Measurements from ENCODE around the gene SLC34A1.
A peak's percentile ranks its signal among the peaks of the same experiment; 100 is the strongest.

SLC34A1 gene

GRCh38 chr5:177434437-177434836, 50.2 kb downstream of the SLC34A1 start:
- peak; percentile 72 for DNase-seq

GRCh38 chr5:177434942-177435738, 50.9 kb downstream of the SLC34A1 start:
- DNase-seq: no peak

- DNase-seq: no peak
These were observed 51.8 kb downstream of the SLC34A1 start for GRCh38 chr5:177435847-177436536.

DNA sequence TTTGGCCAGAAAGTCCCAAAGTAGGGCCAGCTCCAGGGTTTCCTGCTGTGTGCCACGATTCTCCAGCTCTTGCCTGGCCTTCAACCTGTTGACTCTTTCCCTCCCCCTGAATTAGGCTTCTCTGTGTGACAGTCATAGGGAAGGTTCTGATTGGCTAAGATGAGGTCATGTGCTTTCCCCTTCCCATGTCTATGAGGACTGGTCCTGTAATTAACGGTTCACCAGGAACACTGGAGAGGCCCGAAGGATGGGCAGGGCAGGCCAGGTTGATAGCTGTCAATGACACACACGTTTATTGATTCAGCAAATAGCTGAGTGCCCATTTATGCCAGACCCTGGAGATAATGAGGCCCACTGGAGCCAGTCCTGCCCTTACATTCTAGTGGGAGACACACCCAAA, 53.4 kb downstream of the SLC34A1 start:
- DNase-seq: no peak

GRCh38 chr5:177438468-177438867, 54.2 kb downstream of the SLC34A1 start:
- DNase-seq: no peak

GRCh38 chr5:177439518-177440053, 55.4 kb downstream of the SLC34A1 start:
- no peak for DNase-seq

DNA sequence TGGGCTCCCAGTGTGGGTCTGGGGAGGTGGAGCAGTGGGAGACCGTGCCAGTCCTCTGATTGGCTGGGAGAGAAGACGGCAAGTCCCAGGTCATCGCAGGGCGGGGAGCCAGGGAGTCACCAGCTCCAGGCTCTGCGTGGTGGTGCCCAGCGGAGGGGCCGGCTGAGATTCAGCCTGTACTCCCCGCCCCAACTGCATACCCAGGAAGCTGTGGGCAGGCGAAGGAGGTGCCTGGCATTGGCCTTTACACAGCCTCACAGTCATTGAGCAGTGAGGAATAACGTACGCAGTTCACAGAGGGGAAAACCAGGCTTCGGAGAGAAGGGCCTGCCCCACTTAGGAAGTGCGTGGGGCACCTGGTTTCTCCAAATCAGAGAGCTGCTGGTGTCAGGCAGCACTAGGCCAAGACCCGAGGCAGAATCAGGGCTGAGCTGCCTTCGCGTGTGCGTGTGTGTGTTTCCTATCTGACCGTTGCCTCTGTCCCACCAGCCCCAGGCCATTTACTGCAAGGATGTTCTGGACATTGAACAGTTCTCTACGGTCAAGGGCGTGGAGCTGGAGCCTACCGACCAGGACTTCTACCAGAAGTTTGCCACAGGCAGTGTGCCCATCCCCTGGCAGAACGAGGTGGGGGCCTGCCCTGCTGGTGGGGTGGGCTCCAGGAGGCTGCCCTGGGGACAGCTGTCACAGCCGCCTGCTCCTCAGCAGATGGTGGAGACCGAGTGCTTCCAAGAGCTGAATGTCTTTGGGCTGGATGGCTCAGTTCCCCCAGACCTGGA, 56.2 kb downstream of the SLC34A1 start:
- no peak for DNase-seq

- no peak for DNase-seq
These were observed 57.0 kb downstream of the SLC34A1 start for GRCh38 chr5:177440990-177441780.

- no peak for DNase-seq
These were observed 58.0 kb downstream of the SLC34A1 start for GRCh38 chr5:177442066-177442826.

DNA sequence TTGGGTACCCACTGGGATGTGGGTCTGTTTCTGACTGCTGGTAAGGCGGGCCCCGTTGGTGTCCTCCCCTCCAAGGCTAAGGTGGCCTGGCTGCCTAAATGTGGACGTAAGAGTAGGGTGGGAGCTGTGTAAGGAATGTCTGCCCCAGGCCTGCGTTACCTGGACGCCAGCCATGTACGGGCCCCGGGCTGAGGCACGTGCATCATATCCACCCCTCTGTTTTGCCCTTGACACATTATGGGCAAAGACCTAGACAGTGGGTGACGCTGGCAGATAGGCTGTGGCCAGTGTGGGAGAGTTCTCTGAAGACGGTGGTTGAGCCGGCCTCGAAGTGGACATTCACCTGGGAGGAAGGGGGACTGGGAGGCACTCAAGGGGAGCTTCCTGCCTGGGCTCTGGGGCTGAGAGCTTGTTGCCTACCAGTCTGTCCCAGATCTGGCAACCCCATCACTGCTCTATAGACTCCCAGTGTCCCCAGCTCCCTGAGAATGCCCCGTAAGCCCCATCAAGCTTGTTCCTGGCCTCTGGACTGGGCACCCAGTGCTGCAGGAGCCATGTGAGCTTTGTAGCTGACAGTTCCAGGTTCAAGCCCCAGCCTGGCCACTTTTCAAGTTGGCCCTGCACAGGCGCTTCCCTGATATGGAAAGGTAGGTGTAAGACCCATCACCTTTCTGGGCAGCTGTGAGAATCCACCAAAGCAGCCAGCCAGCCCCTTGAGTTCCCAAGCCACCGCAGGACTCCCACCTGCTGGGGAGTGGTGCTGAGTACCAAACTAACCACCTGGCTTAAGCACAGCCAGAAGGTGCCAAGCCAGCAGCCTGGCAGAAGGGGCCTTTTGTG, 59.1 kb downstream of the SLC34A1 start:
- no peak for DNase-seq

- no peak for DNase-seq
These were observed 60.1 kb downstream of the SLC34A1 start for GRCh38 chr5:177444106-177445051.

DNA sequence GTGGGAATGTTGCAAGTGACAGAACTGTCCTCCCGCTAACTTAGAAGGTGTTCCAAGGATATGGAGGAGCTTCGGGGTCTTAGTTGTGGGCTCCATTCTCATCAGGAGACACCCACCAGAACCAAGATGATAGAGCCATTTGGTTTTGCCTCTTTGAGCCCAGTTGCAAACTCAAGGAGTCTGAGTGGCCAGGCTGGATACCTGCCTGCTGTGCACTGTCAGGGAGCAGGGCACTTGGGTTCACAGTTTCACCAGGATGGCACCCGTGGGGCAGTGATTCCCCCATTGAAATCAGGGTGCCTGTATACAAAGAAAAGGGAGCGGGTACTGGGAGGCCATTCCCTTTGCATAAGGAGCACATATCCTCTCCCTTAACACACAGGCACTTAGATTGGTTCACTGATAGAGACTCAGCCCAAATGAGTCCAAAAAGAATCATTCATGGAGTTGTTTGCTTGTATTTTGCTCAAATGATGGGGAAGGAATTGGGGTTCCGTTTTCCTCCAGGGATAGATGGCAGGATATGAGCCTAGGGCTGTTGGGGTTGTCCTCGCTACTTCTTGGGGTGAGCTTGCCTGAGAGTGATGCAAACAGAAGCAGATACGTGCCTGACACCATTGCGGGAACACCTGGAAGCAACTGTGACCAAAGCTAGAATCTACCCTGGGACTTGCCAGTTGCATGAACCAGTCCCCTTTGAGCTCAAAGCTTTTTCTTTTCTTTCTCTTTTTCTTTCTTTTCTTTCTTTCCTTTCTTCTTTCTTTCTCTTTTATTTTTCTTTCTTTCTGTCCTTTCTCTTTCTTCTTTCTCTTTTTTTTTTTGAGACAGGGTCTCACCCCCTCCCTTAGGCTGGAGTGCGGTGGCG, 61.0 kb downstream of the SLC34A1 start:
- DNase-seq: no peak

GRCh38 chr5:177445917-177446199, 61.6 kb downstream of the SLC34A1 start:
- DNase-seq: no peak

GRCh38 chr5:177446200-177447065, 62.2 kb downstream of the SLC34A1 start, which contains the start of gene PRR7:
Gene PRR7 (plus strand): TSS chr5:177446814. CDS start chr5:177455068, 8,254 bp downstream.
- peak; percentile 81 for DNase-seq

DNA sequence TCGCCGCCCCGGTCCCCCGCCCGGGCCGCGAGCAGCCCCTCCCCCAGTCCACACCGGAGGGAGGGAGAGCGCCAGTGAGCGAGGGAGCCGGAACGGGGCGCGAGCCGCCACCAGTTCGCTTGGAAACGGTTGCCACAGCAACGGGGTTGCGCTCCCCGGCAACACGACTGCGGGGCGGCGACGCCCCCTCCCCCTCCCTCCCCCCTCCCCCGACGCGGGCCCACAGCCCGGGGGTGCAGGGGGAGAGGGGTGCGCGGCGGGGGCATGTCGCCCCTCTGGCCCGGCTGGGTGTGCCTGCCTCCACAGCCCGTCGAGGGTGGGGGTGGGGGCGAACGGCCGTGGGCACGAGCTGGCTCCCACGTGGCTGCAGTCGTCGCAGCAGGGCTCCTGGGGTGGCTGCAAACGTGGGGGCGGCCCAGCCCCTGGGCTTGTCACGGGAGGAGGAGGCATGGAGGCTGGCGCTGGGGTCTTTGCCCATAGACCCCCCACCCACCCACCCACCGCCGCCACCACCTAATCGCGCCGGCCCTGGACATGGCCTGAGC, 62.9 kb downstream of the SLC34A1 start:
- DNase-seq: peak; percentile 79

GRCh38 chr5:177447611-177448243, 63.5 kb downstream of the SLC34A1 start:
- no peak for DNase-seq

Data from stimulated activated CD8-positive, alpha-beta memory T cell treated with anti-CD3 and anti-CD28 coated beads, Interleukin-4, amount 100 ng/mL, for 48 hours (primary cell).